PFSK-1 (cell line): ENCODE results near the gene FNIP2.

ENCODE experiments used
- FOXP2 ChIP-seq: optimal IDR thresholded peaks from 2 replicates; pipeline ENCODE3; 2011; ENCODE audit warnings: borderline replicate concordance, control low read depth, inconsistent platforms; ENCODE audit not compliant: insufficient read depth; ENCODE audit errors: extremely low read length, extremely low read depth
- POLR2AphosphoS5 ChIP-seq: IDR thresholded peaks from 2 replicates; pipeline ENCODE4 v1.6.1; 2012; ENCODE audit warnings: low read depth, mild to moderate bottlenecking, control low read depth, low read length, moderate library complexity
- REST ChIP-seq, 2 experiments: IDR thresholded peaks; 2 replicates each; pipeline versions ENCODE4 v1.6.1 to v1.8.0; 2011 to 2012; ENCODE audit warnings: low read depth in 2 of 2, low read length in 2 of 2, control low read depth in 1 of 2, inconsistent platforms in 1 of 2, mild to moderate bottlenecking in 1 of 2, moderate library complexity in 1 of 2; ENCODE audit not compliant: insufficient read depth in 1 of 2
- SIN3A ChIP-seq: IDR thresholded peaks from 2 replicates; pipeline ENCODE4 v1.6.1; 2012; ENCODE audit warnings: mild to moderate bottlenecking, low read length, moderate library complexity, borderline replicate concordance; ENCODE audit not compliant: insufficient read depth
- TAF1 ChIP-seq: IDR thresholded peaks from 2 replicates; pipeline ENCODE4 v1.6.1; 2012; ENCODE audit warnings: low read length, control low read depth, borderline replicate concordance; ENCODE audit not compliant: insufficient read depth

- TF ChIP-seq POLR2AphosphoS5 (no peak), REST (IDR thresholded peaks at IDR 0.05; ENCODE audit: insufficient read depth in 1 of 2, low read depth in 2 of 2, low read length in 2 of 2) (no peak), TAF1 (no peak), SIN3A (no peak), FOXP2 (no peak)
These were observed 16.9 kb downstream of the FNIP2 start for GRCh38 chr4:158785718-158786117.
